GM12801 (cell line): ENCODE results near the gene TMEM94.

Experiments
- TF ChIP-seq, protein P1 (sequence below): IDR thresholded peaks from one replicate; pipeline ENCODE4 v1.5.1; 2011; ENCODE audit warnings: control low read depth; ENCODE audit not compliant: insufficient read length; ENCODE audit errors: extremely low read depth

The TMEM94 gene

DNA sequence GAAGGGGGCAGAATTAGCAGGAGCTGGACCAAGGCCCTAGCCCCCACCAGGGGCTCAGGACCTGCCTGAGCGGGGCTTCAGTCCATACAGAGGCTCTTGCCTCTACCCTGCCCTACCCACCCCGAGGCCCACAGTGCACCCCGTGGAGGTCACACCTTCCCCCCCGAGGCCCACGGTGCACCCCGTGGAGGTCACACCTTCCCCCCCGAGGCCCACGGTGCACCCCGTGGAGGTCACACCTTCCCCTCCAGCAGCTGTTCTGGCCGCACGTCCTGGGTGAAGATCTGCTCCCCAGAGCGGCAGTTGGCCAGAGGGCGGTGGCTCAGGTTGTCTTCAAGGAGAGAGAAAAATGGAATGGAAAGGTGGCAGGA, 47.5 kb downstream of the TMEM94 start:
- TF ChIP-seq, protein P1, sequence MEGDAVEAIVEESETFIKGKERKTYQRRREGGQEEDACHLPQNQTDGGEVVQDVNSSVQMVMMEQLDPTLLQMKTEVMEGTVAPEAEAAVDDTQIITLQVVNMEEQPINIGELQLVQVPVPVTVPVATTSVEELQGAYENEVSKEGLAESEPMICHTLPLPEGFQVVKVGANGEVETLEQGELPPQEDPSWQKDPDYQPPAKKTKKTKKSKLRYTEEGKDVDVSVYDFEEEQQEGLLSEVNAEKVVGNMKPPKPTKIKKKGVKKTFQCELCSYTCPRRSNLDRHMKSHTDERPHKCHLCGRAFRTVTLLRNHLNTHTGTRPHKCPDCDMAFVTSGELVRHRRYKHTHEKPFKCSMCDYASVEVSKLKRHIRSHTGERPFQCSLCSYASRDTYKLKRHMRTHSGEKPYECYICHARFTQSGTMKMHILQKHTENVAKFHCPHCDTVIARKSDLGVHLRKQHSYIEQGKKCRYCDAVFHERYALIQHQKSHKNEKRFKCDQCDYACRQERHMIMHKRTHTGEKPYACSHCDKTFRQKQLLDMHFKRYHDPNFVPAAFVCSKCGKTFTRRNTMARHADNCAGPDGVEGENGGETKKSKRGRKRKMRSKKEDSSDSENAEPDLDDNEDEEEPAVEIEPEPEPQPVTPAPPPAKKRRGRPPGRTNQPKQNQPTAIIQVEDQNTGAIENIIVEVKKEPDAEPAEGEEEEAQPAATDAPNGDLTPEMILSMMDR: no peak

DNA sequence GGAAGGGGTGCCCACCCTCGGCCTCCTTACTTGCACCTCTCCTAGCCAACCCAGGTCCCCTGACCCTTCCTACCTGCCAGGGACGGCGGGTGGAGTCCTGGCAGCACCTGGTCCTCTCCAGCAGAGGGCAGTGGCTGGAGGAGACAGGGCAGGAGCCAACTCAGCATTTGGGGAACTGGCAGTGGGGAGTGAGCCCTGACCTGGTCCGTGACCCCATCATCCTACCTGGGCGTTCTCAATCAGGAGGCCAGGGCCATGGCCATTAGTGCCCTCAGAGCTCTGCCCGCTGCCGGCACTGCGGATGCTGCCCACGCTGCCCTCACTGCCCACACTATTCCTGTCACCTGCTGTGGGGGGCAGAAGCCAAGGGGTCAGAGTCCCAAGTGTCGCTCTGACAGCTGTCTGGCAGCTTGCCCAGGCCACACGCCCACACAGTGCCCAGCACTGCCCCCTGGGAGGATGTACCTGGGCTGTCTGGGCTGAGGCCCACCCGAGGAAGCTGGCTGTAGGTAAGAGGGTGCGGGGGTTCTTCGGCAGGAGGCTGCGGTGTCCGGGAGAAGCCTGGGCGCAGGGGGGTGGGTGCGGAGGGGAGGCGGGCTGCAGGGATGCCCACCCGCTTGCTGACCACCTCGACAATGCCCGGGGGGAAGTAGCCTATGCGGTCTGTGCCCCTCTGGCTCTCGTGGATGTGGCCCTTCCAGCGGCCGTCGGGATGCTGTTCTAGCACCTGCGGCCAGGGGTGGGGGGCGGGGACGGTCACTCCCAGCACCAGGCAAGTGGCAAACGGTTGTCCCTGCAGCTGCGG, 48.1 kb downstream of the TMEM94 start:
- TF ChIP-seq, protein P1: no peak

- TF ChIP-seq, protein P1: no peak
These were observed 48.6 kb downstream of the TMEM94 start for GRCh38 chr17:75505152-75505409.

GRCh38 chr17:75505640-75506039, 49.2 kb downstream of the TMEM94 start:
- TF ChIP-seq, protein P1: no peak

- TF ChIP-seq, protein P1: no peak
These were observed 49.7 kb downstream of the TMEM94 start for GRCh38 chr17:75506134-75506533.

DNA sequence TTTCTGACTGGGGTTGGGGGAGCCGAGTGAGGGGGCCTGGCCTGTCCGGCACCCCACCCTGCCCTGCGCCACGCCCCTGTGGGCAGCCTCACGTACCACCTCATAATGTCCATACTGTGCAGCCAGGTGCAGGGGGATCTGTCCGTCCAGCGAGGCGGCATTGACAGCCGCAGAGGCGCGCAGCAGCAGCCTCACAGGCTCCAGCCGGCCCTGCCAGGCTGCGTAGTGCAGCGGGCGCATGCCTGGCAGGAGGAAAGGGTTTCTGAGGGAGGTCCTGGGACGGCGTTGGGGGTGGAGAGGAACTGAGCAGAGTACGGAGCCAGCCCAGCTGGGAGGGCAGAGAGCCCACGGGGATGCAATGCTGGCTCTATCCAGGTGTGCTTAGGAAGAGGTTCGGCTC, 50.5 kb downstream of the TMEM94 start:
- TF ChIP-seq, protein P1: no peak

GRCh38 chr17:75507733-75508719, 51.6 kb downstream of the TMEM94 start:
- TF ChIP-seq, protein P1: no peak
